GM18951 (cell line): ENCODE results near the gene R3HDM2.
A peak's percentile ranks its signal among the peaks of the same experiment; 100 is the strongest.

Experiments used
- POLR2A ChIP-seq: IDR thresholded peaks from 4 replicates; pipeline ENCODE4 v1.6.1; 2011; ENCODE audit warnings: mild to moderate bottlenecking; ENCODE audit not compliant: insufficient read length, insufficient read depth; ENCODE audit errors: extremely low read depth
- in situ Hi-C: fragments of 300-500 bp; cut with MboI; formaldehyde crosslinking; loops from one replicate; pipeline ENCODE4 v1.12.0; 2022; ENCODE audit warnings: low sequenced_read_pairs, mixed read lengths, inconsistent platforms; ENCODE audit not compliant: unreplicated experiment

R3HDM2 gene

GRCh38 chr12:57250541-57250940 is 180.3 kb downstream of the R3HDM2 start:
- in situ Hi-C loops: no loop called here

DNA sequence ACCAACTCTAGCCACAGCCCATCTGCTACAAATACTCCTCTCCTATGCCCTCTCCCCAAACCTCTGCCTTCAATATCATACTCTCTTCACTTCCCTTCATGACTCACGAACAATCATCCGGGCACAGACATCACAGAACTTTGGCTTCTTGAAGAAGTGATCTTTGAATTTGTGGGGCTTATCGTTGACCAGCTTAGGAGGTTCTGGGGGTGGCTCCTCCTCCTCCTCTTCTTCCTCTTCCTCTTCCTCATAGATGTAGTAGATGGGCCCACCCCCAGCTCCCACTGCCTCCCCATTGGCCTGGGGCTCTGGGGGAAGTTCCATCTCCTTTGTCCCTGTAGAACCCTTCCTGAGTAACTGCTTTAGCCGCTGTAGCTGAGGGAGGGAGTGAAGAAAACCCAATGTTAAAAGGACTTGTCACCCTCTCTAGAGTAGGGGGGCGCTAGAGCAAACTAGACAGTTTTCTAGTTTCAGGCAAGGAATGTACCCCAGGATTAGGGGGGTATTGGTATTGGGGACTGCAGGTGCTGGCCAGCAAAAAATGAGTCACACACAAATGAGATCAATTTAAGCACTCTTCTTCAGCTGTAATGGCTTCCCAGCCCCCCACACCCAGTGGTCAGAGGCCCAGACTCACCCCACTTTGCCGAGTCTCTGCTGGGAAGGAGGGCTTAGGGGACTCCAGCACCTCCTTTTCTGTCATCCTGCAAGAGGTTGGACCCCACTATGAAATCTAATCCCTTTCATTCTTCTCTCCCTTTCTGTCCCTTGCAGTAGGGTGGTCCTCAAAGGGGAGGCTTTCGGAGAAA is 181.7 kb downstream of the R3HDM2 start:
- in situ Hi-C loops: no loop called here
- TF ChIP-seq POLR2A: no peak

More at GRCh38 chr12:57250541-57250940, 180.3 kb downstream of the R3HDM2 start:
- no peak for TF ChIP-seq POLR2A

DNA sequence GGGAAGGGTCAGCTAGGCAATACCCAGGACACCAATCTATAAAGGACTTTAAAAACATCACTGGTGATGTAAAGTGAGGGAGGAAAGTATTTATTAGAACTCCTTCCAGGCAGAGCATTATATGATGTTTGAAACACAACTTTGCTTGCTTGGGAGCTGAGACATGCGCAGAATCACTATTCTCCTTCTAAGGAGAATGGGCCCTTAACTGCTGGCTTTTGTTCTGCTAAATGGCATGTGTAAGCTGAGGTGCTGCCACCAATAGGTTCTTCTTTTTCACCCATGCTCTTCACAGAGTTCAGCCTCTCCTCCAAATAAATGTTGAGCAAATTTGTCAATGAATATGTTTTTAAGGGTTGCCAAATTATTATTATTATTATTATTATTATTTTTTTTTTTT is 183.8 kb downstream of the R3HDM2 start:
- TF ChIP-seq POLR2A: no peak
- in situ Hi-C loops: no loop called here

- in situ Hi-C loops: no loop called here
- no peak for TF ChIP-seq POLR2A
Observed at GRCh38 chr12:57244312-57244696, 186.5 kb downstream of the R3HDM2 start.

GRCh38 chr12:57243521-57244311 is 187.1 kb downstream of the R3HDM2 start:
- TF ChIP-seq POLR2A: no peak
- in situ Hi-C loops: no loop called here

- in situ Hi-C loops: no loop called here
- peak; percentile 43 for TF ChIP-seq POLR2A
Observed at GRCh38 chr12:57242691-57243454, 188.0 kb downstream of the R3HDM2 start.

DNA sequence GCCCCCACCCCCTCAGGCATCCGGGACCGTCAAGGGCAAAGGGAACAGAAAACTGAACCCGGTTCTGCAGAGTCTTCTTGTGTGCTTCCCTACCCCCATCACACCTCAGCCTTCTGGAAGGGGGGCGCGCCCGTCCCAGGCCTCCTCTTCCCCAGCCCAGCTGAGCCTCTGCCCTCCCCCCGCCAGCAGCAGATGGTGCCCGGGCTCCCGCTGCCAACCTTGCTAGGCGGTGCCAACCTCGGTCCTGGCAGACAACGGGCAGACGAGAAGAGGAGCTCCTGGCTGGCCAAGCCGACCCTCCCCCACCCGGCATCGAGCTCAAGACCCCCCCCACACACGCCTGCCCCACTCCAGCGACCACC is 188.5 kb downstream of the R3HDM2 start:
- in situ Hi-C loops: no loop called here
- TF ChIP-seq POLR2A: no peak

- no peak for TF ChIP-seq POLR2A
Observed at GRCh38 chr12:57241402-57242310, 189.2 kb downstream of the R3HDM2 start.

GRCh38 chr12:57240926-57241401 is 189.9 kb downstream of the R3HDM2 start:
- no peak for TF ChIP-seq POLR2A
- in situ Hi-C loops: no loop called here

More at GRCh38 chr12:57241402-57242310, 189.2 kb downstream of the R3HDM2 start:
- in situ Hi-C loops: no loop called here

GRCh38 chr12:57240066-57240921 is 190.5 kb downstream of the R3HDM2 start:
- in situ Hi-C loops: no loop called here
- TF ChIP-seq POLR2A: peak; percentile 36

GRCh38 chr12:57239587-57240065 is 191.2 kb downstream of the R3HDM2 start:
- no peak for TF ChIP-seq POLR2A
- in situ Hi-C loops: no loop called here
